ENCODE results near the gene CACNA1H.

The CACNA1H gene

DNA sequence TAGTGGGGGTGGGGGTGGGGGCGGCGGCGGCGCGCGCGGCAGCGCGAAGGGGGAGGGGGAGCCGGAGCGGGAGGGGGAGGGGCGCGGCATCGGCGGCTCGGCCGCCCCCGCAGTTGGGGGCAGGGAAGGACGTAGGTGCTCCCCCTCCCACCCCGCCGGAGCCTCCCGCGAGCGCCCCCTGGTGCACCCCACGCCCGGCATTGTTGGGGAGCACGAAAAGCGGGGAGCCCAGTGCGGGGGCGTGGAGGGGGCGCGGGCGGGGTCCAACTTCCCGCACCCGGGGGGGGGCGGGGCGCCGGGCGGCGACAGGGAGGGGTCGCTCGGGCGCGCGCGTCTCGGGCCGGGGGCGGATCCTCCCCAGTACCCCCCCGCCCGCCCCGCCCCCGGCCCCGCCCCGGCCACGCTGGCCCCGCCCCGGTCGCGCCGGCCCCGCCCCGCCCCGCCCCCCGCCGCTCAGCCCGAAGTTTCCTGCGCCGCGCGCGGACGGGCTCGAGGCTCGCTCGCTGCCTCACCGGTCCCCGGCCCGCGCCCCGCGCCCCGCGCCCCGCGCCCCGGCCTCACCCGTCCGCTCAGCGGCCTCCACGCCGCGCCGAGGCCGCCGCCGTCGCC lies at the start of gene CACNA1H:
TSS of gene CACNA1H (plus strand) at position 456 of the 609 bp plus-strand sequence. CDS start 632 bp downstream, outside the sequence.
- peak; percentile 64 for DNase-seq

DNA sequence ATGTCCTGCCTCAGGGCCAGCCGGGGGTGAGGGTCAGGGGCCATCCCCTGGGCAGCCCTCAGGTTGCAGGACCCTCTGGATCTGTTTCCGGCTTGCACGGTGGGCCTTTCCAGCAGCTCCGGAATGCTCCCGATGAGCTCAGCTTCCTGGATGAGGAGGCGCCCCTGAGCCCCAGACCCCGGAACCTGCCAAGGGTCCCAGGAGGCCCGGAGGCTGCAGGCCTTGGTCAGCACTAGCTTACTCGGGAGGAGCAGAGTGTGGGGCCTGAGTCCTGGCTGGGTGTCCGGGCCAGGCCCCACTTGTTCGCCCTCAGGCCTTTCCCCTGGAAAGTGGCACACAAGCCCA lies 49.3 kb upstream of the CACNA1H start:
- DNase-seq = no peak

DNA sequence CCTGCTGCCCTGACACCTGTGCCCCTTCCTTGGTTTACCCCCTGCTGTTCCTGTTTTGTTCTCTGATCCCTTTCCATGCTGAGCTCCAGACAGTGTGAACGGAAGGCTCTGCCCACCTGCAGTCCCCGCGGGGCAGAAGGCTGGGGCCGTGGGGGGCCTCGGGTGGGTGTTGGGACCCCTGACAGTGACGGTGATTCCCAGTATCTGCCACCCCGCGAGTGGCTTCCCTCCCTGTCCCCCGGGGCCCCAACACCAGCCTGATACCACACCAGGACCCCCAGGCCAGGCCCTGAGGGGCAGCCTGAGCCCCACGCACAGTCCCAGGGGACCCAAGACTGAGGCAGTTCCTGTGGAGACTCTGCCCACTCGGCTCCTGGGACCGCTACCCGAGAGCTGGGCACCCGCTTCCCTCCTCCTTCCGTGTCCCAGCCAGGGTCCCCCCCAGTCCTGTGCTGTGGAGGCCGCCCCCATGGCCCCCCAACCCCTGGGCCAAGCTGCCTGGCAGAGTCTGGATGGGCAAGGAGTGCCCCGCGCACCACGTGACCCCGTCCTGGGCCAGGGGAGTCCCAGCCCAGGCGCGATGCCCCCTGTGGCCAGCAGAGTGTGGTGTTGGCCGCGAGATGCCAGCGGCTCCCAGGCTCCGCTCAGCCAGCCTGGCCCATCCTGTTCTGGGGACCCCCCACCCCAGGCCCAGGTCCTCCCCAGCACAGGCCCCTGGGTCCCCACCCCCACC lies 46.9 kb upstream of the CACNA1H start:
- DNase-seq = peak; percentile 33

DNA sequence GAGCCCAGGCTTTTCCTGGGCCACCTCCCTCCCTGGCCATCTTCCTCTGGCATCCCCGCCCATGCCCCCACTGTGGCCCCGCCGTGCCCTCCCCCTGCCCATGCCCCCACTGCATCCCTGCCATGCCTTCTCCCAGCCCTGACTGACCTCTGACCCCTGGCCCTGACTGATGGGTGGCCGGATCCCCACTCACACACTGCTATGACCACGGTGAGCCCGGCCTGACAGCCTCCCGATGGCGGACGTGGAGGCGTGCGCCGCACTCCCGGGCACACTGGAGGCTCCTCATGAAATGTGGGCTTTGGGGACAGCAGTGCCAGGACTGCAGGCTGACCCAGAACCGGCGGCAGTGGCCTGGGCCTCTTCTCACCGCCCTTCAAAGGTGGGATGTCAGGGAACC lies 46.2 kb upstream of the CACNA1H start:
- DNase-seq = no peak

DNA sequence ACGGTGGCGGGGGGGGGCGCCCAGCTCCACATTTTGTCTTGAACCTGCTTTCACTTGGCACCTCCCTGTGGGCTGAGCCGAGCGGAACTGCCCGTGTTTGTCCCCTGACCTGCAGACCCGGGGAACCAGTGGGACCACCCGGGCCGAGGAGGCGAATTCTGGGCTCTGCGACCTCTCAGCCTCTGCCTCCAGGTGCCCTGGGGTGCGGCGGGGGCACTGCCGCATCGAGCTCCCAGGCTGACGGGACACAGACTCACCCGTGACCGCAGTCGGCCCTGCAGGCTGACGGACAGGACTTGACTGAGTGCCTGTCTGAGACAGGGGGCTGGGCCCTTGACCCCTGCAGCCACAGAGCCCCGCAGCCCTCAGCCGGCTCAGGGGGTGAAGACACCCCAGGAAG lies 45.8 kb upstream of the CACNA1H start:
- DNase-seq = no peak

DNA sequence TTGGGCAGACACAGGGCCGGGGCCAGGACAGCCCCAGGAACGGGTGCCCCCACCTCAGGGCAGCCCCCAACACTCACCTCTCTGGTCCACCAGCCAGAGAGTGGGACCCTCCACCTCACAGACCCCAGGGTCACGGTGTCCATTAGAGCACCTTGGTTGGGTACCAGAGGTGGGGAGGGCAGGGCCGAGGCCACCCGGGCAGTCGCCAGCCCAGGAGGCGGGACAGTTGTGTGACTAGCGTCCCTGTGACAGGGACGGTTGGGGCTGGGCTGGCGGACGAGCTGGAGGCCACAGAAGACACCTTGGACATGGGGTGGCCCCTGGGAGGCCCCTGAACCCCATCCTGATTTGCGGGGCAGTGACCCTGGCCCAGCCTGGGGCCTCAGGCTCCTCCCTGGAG lies 45.2 kb upstream of the CACNA1H start:
- no peak for DNase-seq

DNA sequence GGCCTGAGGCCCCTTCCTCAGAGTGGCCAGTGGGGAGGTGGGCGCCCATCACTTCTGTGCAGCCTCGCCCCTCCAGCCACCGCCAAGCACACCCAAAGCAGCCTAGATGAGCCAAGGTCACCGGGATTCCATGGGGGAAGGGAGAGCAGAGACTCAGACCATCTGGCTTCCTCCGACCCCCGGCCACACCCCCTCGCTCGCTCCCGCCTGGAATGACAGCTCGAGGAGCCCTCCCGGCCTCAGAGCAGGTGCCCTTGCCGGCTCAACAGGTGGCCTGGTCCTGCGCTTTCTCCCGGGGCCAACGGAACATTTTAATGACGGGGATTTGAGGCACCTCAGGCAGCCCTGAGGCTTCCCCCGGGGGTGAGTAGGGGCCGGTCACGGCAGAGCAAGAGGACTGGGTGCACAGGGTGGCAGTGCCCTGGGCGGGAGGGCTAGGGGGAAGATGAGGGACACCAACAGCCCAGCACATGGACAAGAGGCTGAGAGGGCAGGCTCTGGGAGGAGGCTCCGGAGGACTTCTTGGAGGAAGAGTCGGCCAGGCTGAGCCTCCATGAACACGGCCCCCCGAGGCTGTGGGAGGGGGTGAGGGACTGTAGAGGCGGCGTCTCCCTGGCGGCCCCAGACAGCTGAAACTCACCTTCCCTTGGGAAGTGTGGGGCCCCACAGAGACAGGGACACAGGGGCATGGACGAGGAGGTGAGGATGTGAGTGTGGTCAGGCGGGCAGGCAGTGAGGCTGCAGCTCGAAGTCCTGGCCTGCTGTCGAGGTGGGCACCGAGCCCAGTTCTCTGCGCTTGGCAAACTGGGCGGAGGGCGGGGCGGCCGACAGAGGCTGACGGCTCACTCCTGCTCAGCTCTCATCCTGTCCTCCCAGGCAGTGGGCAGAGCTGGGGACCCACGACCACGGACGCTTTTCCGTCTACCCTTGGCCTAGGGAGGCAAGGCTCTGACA lies 44.3 kb upstream of the CACNA1H start:
- no peak for DNase-seq

DNA sequence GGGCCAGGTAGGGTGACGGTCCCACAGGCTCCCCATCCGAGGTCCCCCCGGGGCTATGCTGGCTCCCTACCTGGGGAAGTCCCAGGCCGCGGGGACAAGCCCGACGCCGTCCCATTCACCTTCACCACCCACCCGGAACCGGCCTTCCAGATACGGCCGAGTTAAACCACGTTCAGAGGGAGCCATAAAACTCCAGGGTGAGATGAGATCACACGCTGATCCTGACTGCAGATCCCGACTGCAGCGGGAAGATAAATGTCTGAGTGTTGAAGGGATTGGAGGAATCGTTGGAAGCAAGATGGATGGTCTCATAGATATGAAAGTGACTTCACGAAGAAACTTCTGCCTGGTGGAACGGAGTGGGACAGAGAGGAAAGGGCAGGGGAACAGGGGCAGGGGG lies 43.3 kb upstream of the CACNA1H start:
- DNase-seq = no peak

DNA sequence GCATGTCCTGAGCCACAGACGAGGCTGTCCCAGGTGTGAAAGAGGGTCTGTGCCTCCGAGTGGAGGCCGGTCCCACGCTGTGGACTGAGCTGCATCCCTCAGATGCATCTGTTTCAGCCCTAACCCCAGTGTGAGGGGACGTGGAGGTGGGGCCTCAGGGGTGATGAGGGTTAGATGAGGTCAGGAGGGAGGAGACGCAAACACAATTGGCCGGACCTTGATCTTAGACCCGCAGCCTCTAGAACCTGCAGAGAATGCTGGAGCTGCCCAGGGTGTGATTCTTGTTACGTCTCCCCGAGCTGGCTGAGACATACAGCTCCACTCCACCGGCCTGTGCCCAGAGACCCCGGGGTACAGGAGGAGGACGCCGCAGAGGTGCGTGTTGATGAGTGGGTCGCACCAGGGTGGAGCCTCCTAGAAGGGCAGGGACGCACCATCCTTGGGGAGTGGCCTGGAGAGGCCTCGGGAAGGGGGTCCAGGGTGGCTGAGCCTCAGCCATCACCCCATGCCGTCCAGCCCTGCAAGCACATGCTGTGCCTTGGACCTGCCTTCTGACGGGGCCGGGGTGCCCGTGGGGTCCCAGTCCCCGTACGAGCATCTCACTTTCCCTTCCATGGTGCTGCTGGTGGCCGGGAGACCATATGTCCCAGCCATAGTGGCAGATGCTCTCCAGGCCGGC lies 40.3 kb upstream of the CACNA1H start:
- DNase-seq = no peak

DNA sequence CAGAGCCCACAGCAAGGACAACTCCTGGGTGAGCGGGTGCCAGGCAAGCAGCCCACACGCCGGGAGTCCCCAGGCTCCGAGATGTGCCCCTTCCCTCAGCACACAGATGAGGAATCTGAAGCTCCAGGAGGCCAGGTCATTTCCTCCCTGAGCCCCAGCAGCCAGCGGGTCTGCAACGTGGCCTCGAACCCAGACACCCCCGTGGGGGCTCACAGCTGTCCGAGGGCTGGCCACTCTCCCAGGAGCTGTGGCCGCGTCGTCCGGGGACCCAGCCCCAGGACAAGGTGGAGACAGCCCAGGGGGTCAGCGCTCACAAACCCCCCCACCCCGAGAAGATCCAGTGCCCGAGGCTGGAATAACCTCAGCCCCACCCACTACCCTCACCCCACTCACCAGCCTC lies 39.4 kb upstream of the CACNA1H start:
- no peak for DNase-seq

DNA sequence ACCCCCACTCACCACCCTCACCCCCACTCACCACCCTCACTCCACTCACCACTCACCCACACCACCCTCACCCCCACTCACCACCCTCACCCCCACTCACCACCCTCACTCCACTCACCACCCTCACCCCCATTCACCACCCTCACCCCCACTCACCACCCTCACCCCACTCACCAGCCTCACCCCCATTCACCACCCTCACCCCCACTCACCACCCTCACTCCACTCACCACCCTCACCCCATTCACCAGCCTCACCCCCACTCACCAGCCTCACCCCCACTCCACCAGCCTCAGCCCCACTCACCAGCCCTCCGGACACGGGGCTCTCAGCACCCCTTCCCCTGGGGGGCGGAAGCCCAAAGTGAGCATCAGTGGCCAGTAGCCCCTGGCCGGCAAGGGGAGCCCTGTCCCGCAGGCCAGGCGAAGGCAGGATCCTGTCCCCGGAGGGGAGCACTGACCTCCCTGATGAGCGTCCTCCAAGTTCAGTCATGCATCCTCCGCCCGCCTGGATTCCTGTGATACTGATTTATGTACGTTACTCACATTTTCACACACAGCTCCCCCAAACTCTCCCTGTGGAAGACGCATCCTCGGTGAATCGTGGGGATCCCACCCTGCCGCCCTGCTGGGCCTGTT lies 38.9 kb upstream of the CACNA1H start:
- DNase-seq = no peak

DNA sequence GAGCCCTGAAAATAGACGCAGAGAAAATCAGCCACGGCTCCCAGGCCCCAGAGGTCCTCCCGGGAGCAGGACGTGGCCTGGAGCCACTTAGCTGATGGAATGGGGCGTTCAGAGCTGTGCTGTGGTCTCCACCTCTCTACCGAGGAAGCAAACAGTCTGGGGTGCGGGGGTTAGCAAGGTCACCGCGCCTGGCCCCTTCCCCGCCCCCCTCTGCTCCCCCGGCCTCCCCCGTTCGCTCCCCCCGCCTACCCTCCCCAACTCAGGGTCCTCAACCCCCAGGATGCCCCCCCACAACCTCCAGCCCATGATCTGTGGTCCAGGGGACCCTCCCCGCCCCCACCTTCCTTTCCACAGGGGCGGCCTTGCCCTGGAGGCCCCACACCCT lies 36.2 kb upstream of the CACNA1H start:
- no peak for DNase-seq

DNA sequence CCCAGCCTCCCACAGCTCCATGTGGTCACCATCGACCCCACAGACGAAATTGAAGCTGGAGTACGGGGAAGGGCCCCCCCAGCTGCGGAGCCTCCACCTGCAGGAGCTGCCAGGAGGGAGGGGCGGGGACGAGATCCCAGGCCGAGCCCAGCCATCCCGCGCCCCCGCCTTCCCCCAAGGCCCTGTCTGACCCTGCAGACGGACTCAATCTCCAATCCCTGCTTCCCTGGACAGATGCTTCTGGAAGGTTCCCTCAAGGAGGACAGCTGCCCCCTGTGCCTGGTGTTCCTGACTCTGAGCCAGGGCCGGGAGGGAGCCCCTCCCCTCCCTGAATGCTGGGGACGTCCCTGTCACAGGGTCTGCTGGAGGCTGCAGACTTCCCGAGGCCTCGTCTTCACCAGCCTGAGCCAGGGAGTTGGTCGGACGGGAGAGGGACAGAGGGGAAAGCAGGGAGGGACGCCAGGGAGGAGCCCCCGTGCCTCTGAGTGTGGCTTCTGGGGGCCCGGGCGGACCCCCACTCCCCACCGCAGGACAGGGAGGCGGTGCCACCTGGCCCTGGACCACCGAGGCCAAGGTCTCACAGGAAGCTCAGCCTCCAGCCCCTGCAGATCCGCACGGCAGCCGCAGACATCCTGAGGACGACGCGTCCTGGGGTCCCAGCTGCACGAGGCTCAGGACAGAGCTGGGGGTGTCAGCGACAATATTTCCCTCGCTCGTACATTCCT lies 35.6 kb upstream of the CACNA1H start:
- DNase-seq = no peak

DNA sequence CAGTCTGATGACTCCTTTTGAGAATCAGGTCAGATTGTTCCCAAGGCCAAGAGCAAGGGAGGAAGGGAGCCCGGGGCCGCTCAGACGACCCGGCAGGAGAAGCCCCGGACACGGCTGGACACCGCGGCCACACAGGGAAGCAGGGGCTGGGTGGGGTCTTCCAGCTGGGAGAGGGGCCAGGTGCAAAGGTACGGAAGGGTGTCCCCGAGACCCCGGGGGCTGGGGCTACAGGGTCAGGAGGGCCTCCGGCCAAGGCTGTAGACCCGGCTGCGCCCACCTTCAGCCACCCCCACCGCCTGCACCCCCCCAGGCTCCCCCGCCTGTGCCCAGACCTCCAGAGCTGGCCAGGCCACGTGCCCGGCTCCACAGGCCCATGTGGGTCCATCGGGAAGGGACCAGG lies 35.0 kb upstream of the CACNA1H start:
- no peak for DNase-seq

DNA sequence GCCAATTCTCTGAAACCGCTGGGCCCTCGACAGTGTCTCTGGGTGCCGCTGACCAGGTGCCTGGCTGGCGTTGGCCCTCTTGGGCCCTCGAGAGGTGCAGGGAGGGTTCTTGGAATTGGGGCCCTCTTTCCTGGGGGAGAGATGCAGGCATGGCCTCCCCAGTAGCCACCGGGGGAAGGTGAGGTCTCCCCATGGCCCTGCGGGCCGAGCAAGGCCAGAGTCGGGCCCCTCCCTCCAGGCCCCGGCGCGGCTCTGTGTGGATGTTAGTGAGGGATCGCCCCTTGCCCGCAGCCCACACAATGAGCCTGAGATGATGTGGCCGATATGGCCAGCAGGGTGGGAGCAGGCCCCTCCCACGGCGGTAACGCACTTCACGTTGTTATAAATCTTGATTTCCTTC lies 33.8 kb upstream of the CACNA1H start:
- DNase-seq = no peak

DNA sequence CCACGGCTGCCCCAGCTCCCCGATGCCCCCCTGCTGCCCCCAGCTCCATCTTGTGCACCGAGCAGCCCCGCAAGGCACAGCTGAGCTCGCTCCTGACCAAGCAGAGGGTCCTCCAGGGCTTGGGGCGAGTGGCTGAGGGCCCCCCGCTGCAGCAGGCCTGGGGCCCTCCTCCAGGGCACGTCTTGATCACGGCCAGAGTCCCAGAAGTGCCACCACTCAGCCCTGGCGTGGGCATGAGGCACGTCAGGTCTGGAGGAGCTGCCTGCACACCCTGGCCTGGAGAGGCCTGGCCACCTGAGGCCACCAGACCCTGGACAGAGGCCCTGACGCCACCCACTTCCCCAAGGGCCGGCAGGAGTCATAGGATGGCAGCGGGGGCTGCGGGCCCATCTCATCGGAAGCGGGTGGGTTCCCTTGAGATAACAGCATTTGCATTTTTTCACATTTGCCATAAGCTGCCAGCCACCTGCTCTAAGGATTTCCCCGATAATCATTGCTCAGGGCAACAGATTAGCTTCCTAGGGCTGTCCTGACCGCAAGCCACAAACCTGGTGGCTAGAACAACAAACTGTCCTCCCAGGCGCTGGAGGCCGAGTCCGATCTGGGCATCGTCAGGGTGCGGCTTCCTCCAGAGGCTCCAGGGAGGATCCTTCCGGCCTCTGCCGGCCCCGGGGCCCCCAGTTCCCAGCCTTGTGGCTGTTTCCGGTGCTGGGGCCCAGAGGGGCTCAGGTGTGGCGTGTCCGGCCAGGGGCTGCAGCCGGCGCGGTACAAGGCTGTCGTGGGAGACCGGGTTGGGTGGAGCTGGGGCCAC lies 32.9 kb upstream of the CACNA1H start:
- no peak for DNase-seq

DNA sequence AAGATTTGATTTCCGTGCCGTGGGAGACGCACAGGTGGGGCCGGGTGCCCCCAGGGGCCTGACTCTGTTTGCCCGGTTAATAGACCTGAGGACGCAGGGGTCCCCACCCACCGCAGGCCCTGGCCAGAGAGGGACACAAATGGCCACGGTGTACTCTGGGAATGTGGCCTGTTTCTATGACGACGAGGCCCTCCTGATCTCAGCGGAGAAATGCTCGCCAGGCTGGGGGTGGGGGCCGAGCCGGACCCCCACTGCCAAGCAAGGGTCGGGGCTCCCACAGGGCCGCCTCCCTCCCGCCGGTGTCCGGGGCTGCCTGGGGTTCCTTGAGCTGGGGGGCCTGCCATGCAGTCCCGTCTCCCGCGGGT lies 32.3 kb upstream of the CACNA1H start:
- DNase-seq = no peak

DNA sequence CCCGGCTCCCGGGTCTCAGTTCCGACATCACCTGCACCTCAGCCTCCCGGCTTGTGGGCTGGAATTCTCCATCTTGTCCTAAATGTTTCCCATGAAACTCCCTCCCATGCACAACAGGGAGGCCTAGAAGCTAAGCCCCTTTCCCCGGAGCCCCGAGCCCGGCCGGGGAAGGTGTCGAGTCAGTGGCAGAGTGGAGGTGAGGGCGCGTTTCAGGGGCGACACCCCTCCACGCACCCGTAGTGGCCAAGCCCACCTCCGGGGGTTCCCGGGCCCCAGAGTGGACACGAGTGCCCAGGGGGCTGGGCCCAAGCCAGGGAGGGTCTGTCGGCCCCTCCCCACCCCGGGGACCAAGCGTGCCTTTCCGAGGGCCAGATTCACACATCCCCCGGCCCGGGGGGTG lies 31.9 kb upstream of the CACNA1H start:
- DNase-seq = no peak

DNA sequence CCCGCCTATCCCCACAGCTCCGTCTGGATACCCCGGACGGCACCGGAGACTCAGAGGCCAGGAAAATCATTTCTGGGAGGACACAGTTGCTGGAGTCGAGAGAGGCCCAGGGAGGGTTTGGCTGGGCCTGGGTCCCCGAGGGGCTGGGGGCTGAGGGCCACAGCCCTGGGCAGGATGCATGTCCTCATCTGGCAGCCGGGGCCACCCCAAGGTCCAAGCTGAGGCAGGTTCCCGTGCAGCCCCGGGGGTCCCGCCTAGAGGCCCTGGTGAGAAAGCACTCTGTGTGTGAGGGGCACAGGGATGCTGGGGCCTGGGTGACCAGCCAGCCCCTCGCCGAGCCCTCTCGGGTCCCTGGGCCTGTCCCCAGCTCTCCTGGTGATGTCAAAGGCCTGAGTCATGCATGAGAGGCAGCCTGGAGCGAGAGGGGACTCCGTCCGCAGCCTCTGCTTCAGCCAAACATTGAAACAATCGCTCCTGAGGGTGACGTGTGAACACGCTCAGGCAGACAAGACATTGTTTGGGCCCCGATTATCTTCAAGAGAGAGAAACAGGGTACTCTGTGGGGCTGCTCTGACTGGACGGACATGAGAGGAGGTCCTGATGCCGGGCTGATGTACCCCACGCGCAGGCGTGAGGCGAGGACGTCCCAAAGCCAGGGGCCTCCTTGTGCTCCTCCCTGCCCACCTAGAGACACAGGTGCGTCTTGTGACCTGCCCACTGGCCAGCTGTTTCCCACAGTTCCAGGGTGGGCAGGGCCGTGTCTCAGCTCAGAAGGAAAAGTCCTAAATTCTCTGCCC lies 31.1 kb upstream of the CACNA1H start:
- no peak for DNase-seq

DNA sequence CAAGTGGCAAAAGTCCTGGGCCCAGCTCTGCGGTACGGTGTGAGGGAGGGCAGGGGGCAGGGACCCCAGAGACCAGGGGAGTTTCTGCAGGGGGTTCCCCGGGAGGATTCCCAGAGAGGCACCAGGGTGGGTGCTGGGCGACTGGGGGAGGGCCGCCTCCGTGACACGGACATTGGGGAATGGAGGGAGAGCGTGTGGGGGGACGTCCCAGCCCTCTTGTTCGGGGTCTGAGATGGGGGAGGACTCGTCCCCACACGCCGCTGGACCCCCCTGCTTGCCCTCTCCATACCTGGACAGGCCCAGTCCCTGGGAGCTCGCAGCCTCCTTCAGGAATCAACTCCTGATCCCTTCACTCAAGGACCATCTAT lies 30.5 kb upstream of the CACNA1H start:
- no peak for DNase-seq
